Trophoblast cell (in vitro differentiated cells and primary cell): ENCODE data around the gene USP13.

Experiments
- DNase-seq, 2 donors: peaks; one replicate each; pipeline ENCODE4 v3.0.0-alpha.2; 2016
- H2AFZ ChIP-seq: 2 replicates; pipeline ENCODE4 v1.6.1; 2013; ENCODE audit warnings: low read length, moderate library complexity, mild to moderate bottlenecking; ENCODE audit not compliant: insufficient read depth, poor library complexity
- H2AK5ac ChIP-seq: 2 replicates; pipeline ENCODE4 v1.6.1; 2013; ENCODE audit warnings: mild to moderate bottlenecking, low read length
- H2BK120ac ChIP-seq: 2 replicates; pipeline ENCODE4 v1.6.1; 2013; ENCODE audit warnings: low read length, mild to moderate bottlenecking, moderate library complexity; ENCODE audit not compliant: insufficient read depth, poor library complexity
- H2BK12ac ChIP-seq: 2 replicates; pipeline ENCODE4 v1.6.1; 2013; ENCODE audit warnings: mild to moderate bottlenecking, low read length, moderate library complexity
- H2BK5ac ChIP-seq: 2 replicates; pipeline ENCODE4 v1.6.1; 2013; ENCODE audit warnings: low read length, low read depth, moderate library complexity, mild to moderate bottlenecking; ENCODE audit not compliant: poor library complexity
- H3K14ac ChIP-seq: 2 replicates; pipeline ENCODE4 v1.6.1; 2013; ENCODE audit warnings: mild to moderate bottlenecking, low read length
- H3K18ac ChIP-seq: 2 replicates; pipeline ENCODE4 v1.6.1; 2013; ENCODE audit warnings: mild to moderate bottlenecking, low read length
- H3K23ac ChIP-seq: 2 replicates; pipeline ENCODE4 v1.6.1; 2013; ENCODE audit warnings: low read length
- H3K27ac ChIP-seq: 2 replicates; pipeline ENCODE4 v1.5.1; 2013; ENCODE audit warnings: low read depth, mild to moderate bottlenecking, inconsistent platforms, low read length, moderate library complexity
- H3K27me3 ChIP-seq: 2 replicates; pipeline ENCODE4 v1.6.1; 2013; ENCODE audit warnings: inconsistent platforms, mild to moderate bottlenecking, low read length, moderate library complexity; ENCODE audit not compliant: insufficient read depth
- H3K36me3 ChIP-seq, 2 experiments: 1 replicate in 1 of 2; 2 replicates in 1 of 2; pipeline ENCODE4 v1.6.1; 2013; ENCODE audit warnings: low read length in 2 of 2, mild to moderate bottlenecking in 2 of 2, moderate library complexity in 1 of 2; ENCODE audit not compliant: insufficient read depth in 2 of 2, control insufficient read depth in 1 of 2
- H3K4ac ChIP-seq: 2 replicates; pipeline ENCODE4 v1.6.1; 2013; ENCODE audit warnings: low read depth, mild to moderate bottlenecking, low read length, moderate library complexity
- H3K4me1 ChIP-seq, 2 experiments: 1 replicate in 1 of 2; 2 replicates in 1 of 2; pipeline ENCODE4 v1.6.1; 2013; ENCODE audit warnings: low read length in 2 of 2, mild to moderate bottlenecking in 2 of 2, moderate library complexity in 1 of 2; ENCODE audit not compliant: insufficient read depth in 2 of 2, control insufficient read depth in 1 of 2
- H3K4me2 ChIP-seq: 2 replicates; pipeline ENCODE4 v1.6.1; 2013; ENCODE audit warnings: inconsistent platforms, mild to moderate bottlenecking, low read length, moderate library complexity
- H3K4me3 ChIP-seq: 2 replicates; pipeline ENCODE4 v1.5.1; 2013; ENCODE audit warnings: mild to moderate bottlenecking, low read depth, low read length, inconsistent platforms
- H3K79me1 ChIP-seq: one replicate; pipeline ENCODE4 v1.6.1; 2013; ENCODE audit warnings: low read length
- H3K79me2 ChIP-seq: 2 replicates; pipeline ENCODE4 v1.6.1; 2013; ENCODE audit warnings: low read length, mild to moderate bottlenecking; ENCODE audit not compliant: control insufficient read depth, insufficient read depth, poor library complexity
- H3K9ac ChIP-seq: 2 replicates; pipeline ENCODE4 v1.6.1; 2013; ENCODE audit warnings: mild to moderate bottlenecking, low read length
- H3K9me3 ChIP-seq: 2 replicates; pipeline ENCODE4 v1.6.1; 2013; ENCODE audit warnings: low read depth, mild to moderate bottlenecking, control low read depth, inconsistent platforms, low read length; ENCODE audit not compliant: insufficient read depth
- H4K12ac ChIP-seq: 2 replicates; pipeline ENCODE4 v1.6.1; 2013; ENCODE audit warnings: low read depth, mild to moderate bottlenecking, low read length, moderate library complexity
- H4K8ac ChIP-seq: 2 replicates; pipeline ENCODE4 v1.6.1; 2013; ENCODE audit warnings: low read depth, mild to moderate bottlenecking, low read length, moderate library complexity
- H4K91ac ChIP-seq: one replicate; pipeline ENCODE4 v1.6.1; 2013; ENCODE audit warnings: low read depth, mild to moderate bottlenecking, low read length, moderate library complexity
- WGBS: extraction: QIAGEN DNeasy Blood & Tissue Kit; methylation state at CpG from one replicate; pipeline ENCODE4 v1.1.7; 2013; ENCODE audit warnings: missing lambda C conversion rate; ENCODE audit not compliant: insufficient read length, insufficient coverage; ENCODE audit errors: extremely low coverage; 5-methylcytosine and 5-hydroxymethylcytosine counted together

Gene USP13

DNA sequence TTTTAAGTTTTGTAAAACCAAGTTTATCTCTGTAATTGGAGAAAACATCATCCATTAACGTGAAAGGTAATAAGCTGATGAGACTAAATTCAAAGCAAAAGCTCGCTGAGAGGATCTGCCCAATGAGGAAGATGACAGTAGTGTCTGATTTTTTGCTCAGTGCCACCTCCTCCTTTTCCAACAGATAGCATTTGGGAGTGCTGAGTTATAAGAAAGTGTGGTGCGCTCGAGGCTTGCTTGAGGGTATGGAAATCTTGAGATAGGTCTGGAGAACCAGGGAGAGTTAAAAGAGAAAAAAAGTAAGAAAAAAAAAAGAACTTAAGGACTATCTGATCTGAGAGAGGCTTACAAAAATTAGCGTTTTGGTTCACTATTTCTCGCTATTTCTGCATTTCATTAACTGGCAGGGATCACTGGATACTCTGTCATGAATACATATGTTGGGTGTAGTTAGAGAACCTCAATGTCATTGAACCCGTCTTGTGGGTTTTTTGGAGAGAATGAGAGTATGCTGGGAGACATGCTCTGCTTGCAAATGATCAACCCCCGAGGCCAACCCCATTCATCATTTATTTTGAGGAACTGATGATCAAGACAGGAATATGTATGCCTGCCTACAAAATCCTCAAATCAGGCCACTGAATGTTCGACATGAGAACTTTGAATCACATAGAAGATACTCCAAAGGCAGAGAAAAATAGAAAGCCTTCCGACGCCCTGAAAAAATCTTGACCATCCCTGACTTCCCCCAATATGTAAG, 973 bp upstream of the USP13 start:
- Histone ChIP-seq H2BK5ac (no peak overlapping the region), H3K18ac (no peak overlapping the region)

DNA sequence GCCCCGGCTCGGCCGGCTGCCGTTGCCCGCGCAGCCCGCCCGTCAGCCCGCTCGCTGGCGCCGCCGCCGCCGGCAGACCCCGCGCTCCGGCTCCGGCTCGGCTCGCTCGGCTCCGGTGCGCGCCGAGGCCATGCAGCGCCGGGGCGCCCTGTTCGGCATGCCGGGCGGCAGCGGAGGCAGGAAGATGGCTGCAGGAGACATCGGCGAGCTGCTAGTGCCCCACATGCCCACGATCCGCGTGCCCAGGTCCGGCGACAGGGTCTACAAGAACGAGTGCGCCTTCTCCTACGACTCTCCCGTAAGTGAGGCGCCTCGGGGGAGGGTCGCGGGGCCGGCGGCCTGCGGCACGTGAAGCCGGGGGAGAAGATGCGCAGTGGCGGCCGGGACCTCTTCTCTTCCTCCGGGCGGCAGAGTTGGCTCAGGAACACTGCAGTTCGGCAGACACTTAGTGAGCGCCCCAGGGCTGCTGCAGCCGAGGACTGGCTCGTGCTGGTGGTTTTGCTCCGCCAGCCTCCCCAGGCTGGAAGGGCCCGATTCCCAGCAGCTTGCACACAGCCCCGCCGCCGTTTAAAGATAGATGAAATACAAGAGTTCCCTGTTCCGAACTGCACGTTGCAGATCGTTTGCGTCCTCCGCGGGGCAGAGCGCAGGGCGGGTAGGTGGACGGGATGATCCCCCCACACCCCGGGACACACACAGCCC, 407 bp downstream of the USP13 start:
- no CpG with 5 or more reads among the region's 77 CpGs for WGBS

More for the DNA sequence above, 973 bp upstream of the USP13 start:
- Histone ChIP-seq H3K9me3 (no peaks in the 10 kb centered on the region), H3K79me2 (no peaks in the 10 kb centered on the region), H2AK5ac (no peak overlapping the region), H3K9ac (no peak overlapping the region), H3K4me1 (peaks cover 3 to 6% of the 10 kb centered on the region in 2 experiments), H4K91ac (no peak overlapping the region), H2BK120ac (no peak overlapping the region), H3K4me3 (peak overlapping the region; percentile 83), H4K12ac (no peak overlapping the region), H3K4ac (no peak overlapping the region), H3K36me3 (no peaks in the 10 kb centered on the region), H3K79me1 (peaks cover 2% of the 10 kb centered on the region), H3K4me2 (peak overlapping the region; percentile 58), H2AFZ (no peak overlapping the region), H3K27me3 (no peaks in the 10 kb centered on the region), H3K14ac (no peak overlapping the region), H3K27ac (no peak overlapping the region), H2BK12ac (no peak overlapping the region), H3K23ac (no peak overlapping the region), H4K8ac (no peak overlapping the region)
- no peak for DNase-seq
- no CpG with 5 or more reads among the region's 11 CpGs for WGBS

GRCh38 chr3:179655236-179655635, 2.4 kb downstream of the USP13 start:
- Histone ChIP-seq H2BK5ac (no peak overlapping the region), H3K79me2 (no peaks in the 10 kb centered on the region), H3K36me3 (no peaks in the 10 kb centered on the region), H3K4ac (no peak overlapping the region), H4K8ac (no peak overlapping the region), H3K27ac (no peak overlapping the region), H3K4me1 (peaks cover 3 to 6% of the 10 kb centered on the region in 2 experiments), H3K14ac (no peak overlapping the region), H2AFZ (no peak overlapping the region), H2BK12ac (no peak overlapping the region), H3K9ac (no peak overlapping the region), H4K12ac (no peak overlapping the region), H2BK120ac (no peak overlapping the region), H3K4me3 (no peak overlapping the region), H3K4me2 (no peak overlapping the region), H4K91ac (no peak overlapping the region), H2AK5ac (no peak overlapping the region), H3K9me3 (no peaks in the 10 kb centered on the region), H3K23ac (no peak overlapping the region), H3K79me1 (peaks cover 2% of the 10 kb centered on the region), H3K18ac (no peak overlapping the region), H3K27me3 (no peaks in the 10 kb centered on the region)
- DNase-seq = no peak
- WGBS = 100% methylated on average over 1 of the region's 2 CpGs

More for the DNA sequence above, 407 bp downstream of the USP13 start:
- H3K4me1 ChIP-seq = peaks cover 3 to 6% of the 10 kb centered on the region in 2 experiments
- H3K9me3 ChIP-seq = no peaks in the 10 kb centered on the region
- peak overlapping the region; percentile 58 for H3K4me2 ChIP-seq
- H3K4me3 ChIP-seq = peak overlapping the region; percentile 83
- peak overlapping the region; percentile 61 for H2AFZ ChIP-seq
- H2BK5ac ChIP-seq = peak overlapping the region; percentile 62
- H3K9ac ChIP-seq = peak overlapping the region; percentile 63
- H2AK5ac ChIP-seq = no peak overlapping the region
- no peak overlapping the region for H3K23ac ChIP-seq
- peaks cover 2% of the 10 kb centered on the region for H3K79me1 ChIP-seq
- H2BK120ac ChIP-seq = peak overlapping the region; percentile 81
- H4K12ac ChIP-seq = peak overlapping the region; percentile 34
- H3K27ac ChIP-seq = peak overlapping the region; percentile 60
- peak overlapping the region; percentile 81 for H4K8ac ChIP-seq
- H3K27me3 ChIP-seq = no peaks in the 10 kb centered on the region
- no peaks in the 10 kb centered on the region for H3K79me2 ChIP-seq
- H3K36me3 ChIP-seq = no peaks in the 10 kb centered on the region
- no peak overlapping the region for H3K18ac ChIP-seq
- peak; percentile 93 to 94 for DNase-seq
- peak overlapping the region; percentile 65 for H4K91ac ChIP-seq
- H3K14ac ChIP-seq = peak overlapping the region; percentile 81
- no peak overlapping the region for H3K4ac ChIP-seq
- peak overlapping the region; percentile 59 for H2BK12ac ChIP-seq

- Histone ChIP-seq H3K23ac (no peak overlapping the region), H3K4me2 (no peak overlapping the region), H2BK5ac (no peak overlapping the region), H3K27me3 (no peaks in the 10 kb centered on the region), H3K79me1 (no peaks in the 10 kb centered on the region), H3K36me3 (no peaks in the 10 kb centered on the region), H2BK12ac (no peak overlapping the region), H3K4me3 (no peak overlapping the region), H3K9ac (no peak overlapping the region), H3K79me2 (no peaks in the 10 kb centered on the region), H3K14ac (no peak overlapping the region), H4K8ac (no peak overlapping the region), H3K18ac (no peak overlapping the region), H3K4me1 (peaks cover 3 to 6% of the 10 kb centered on the region in 2 experiments), H4K91ac (no peak overlapping the region), H2AK5ac (no peak overlapping the region), H3K9me3 (no peaks in the 10 kb centered on the region), H2BK120ac (no peak overlapping the region), H4K12ac (no peak overlapping the region), H3K27ac (no peak overlapping the region), H2AFZ (no peak overlapping the region), H3K4ac (no peak overlapping the region)
- DNase-seq = no peak
- WGBS = no CpG with 5 or more reads among the region's 2 CpGs
These were observed 5.8 kb downstream of the USP13 start for GRCh38 chr3:179658606-179659005.
